ENCODE results near the gene NF2.

NF2 gene

DNA sequence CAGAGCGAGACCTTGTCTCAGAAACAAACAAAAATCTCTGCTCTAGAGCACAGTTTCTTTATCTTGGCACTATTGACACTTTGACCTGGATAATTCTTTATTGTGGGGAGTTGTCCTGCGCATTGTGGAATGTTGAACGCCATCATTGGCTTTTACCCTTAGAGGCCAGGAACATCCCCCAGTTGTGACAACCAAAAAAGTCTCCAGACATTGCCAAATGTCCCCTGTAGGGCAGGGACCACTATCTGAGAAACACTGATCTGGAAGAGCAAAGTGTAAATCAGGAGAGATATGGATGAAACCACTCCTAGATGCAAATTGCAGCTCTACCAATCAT lies 4.8 kb upstream of the NF2 start:
- Histone ChIP-seq H3K9me3 (ENCODE audit: insufficient read depth, low read depth, low read length) (no peaks in the 10 kb centered on the region), H3K9ac (ENCODE audit: low read depth, low read length, poor library complexity, severe bottlenecking) (no peak overlapping the region), H3K79me2 (ENCODE audit: insufficient read depth, low read length) (peaks cover 1% of the 10 kb centered on the region; the same call in 1 of the 2 replicates), H3K4me2 (ENCODE audit: low read depth, low read length, poor library complexity, severe bottlenecking) (no peak overlapping the region), H3F3A (ENCODE audit: low read depth) (no peaks in the 10 kb centered on the region), H4K20me1 (ENCODE audit: insufficient read depth, low read length, poor library complexity, severe bottlenecking) (no peaks in the 10 kb centered on the region), H3K9me2 (replicated peaks; ENCODE audit: low read depth, low read length) (no peaks in the 10 kb centered on the region), H3K4me1 (ENCODE audit: insufficient read depth, low read length, poor library complexity, severe bottlenecking) (peaks cover 3% of the 10 kb centered on the region), H2AFZ (ENCODE audit: low read length) (no peak overlapping the region), H3K4me3 (ENCODE audit: low read length, poor library complexity, severe bottlenecking) (no peak overlapping the region), H3K36me3 (ENCODE audit: insufficient read depth, low read length) (no peaks in the 10 kb centered on the region), H3K27me3 (ENCODE audit: insufficient read depth, low read length, poor library complexity, severe bottlenecking) (no peaks in the 10 kb centered on the region)
- TF ChIP-seq EZH2phosphoT487 (IDR thresholded peaks at IDR 0.05; ENCODE audit: borderline replicate concordance), result no peak
- TF ChIP-seq, protein P1, sequence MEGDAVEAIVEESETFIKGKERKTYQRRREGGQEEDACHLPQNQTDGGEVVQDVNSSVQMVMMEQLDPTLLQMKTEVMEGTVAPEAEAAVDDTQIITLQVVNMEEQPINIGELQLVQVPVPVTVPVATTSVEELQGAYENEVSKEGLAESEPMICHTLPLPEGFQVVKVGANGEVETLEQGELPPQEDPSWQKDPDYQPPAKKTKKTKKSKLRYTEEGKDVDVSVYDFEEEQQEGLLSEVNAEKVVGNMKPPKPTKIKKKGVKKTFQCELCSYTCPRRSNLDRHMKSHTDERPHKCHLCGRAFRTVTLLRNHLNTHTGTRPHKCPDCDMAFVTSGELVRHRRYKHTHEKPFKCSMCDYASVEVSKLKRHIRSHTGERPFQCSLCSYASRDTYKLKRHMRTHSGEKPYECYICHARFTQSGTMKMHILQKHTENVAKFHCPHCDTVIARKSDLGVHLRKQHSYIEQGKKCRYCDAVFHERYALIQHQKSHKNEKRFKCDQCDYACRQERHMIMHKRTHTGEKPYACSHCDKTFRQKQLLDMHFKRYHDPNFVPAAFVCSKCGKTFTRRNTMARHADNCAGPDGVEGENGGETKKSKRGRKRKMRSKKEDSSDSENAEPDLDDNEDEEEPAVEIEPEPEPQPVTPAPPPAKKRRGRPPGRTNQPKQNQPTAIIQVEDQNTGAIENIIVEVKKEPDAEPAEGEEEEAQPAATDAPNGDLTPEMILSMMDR (conservative IDR thresholded peaks at IDR 0.05; ENCODE audit: low read length), result no peak

- Histone ChIP-seq H3K9me3 (ENCODE audit: insufficient read depth, low read depth, low read length) (no peaks in the 10 kb centered on the region), H3K9me2 (replicated peaks; ENCODE audit: low read depth, low read length) (no peaks in the 10 kb centered on the region), H3K4me2 (ENCODE audit: low read depth, low read length, poor library complexity, severe bottlenecking) (peak overlapping the region; percentile 100), H3K4me1 (ENCODE audit: insufficient read depth, low read length, poor library complexity, severe bottlenecking) (peaks cover 40% of the 10 kb centered on the region), H3K4me3 (ENCODE audit: low read length, poor library complexity, severe bottlenecking) (peak overlapping the region; percentile 88), H3K79me2 (ENCODE audit: insufficient read depth, low read length) (peaks cover 49% of the 10 kb centered on the region), H4K20me1 (ENCODE audit: insufficient read depth, low read length, poor library complexity, severe bottlenecking) (peaks cover 36% of the 10 kb centered on the region), H3K9ac (ENCODE audit: low read depth, low read length, poor library complexity, severe bottlenecking) (peak overlapping the region; percentile 88), H3K27me3 (ENCODE audit: insufficient read depth, low read length, poor library complexity, severe bottlenecking) (no peaks in the 10 kb centered on the region), H3F3A (ENCODE audit: low read depth) (no peaks in the 10 kb centered on the region), H3K36me3 (ENCODE audit: insufficient read depth, low read length) (no peaks in the 10 kb centered on the region), H2AFZ (ENCODE audit: low read length) (peak overlapping the region; percentile 83)
- TF ChIP-seq EZH2phosphoT487 (IDR thresholded peaks at IDR 0.05; ENCODE audit: borderline replicate concordance), result no peak
- TF ChIP-seq, protein P1 (conservative IDR thresholded peaks at IDR 0.05; ENCODE audit: low read length), result no peak
These were observed 585 bp downstream of the NF2 start for GRCh38 chr22:29604076-29604360.

DNA sequence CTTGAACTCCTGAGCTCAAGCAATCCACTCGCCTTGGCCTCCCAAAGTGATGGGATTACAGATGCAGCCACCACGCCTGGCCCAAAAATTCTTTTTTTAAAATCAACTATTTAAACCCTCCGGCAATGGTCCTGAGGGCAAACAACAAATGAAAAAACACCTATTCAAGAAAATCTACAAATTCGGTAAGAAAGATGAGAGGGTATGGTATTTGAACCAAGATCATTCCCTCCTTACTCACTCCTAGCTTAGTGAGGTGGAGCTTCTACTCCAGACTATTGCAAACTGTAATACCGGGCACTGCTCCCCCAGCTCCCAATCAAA lies 2.1 kb downstream of the NF2 start:
- Histone ChIP-seq H3F3A (ENCODE audit: low read depth) (no peaks in the 10 kb centered on the region), H3K4me3 (ENCODE audit: low read length, poor library complexity, severe bottlenecking) (peak overlapping the region; percentile 88), H3K9ac (ENCODE audit: low read depth, low read length, poor library complexity, severe bottlenecking) (peak overlapping the region; percentile 88), H3K9me2 (replicated peaks; ENCODE audit: low read depth, low read length) (no peaks in the 10 kb centered on the region), H3K4me2 (ENCODE audit: low read depth, low read length, poor library complexity, severe bottlenecking) (peak overlapping the region; percentile 100), H3K4me1 (ENCODE audit: insufficient read depth, low read length, poor library complexity, severe bottlenecking) (peaks cover 41% of the 10 kb centered on the region), H3K27me3 (ENCODE audit: insufficient read depth, low read length, poor library complexity, severe bottlenecking) (no peaks in the 10 kb centered on the region), H2AFZ (ENCODE audit: low read length) (no peak overlapping the region), H3K9me3 (ENCODE audit: insufficient read depth, low read depth, low read length) (no peaks in the 10 kb centered on the region), H4K20me1 (ENCODE audit: insufficient read depth, low read length, poor library complexity, severe bottlenecking) (peaks cover 41% of the 10 kb centered on the region), H3K36me3 (ENCODE audit: insufficient read depth, low read length) (no peaks in the 10 kb centered on the region), H3K79me2 (ENCODE audit: insufficient read depth, low read length) (peaks cover 63% of the 10 kb centered on the region)
- TF ChIP-seq, protein P1 (conservative IDR thresholded peaks at IDR 0.05; ENCODE audit: low read length), result no peak
- TF ChIP-seq EZH2phosphoT487 (IDR thresholded peaks at IDR 0.05; ENCODE audit: borderline replicate concordance), result no peak
